GM21528 (cell line): ENCODE results near the gene LRP3.
"Not testable (repeated sequence)": the region's sequence is repeated elsewhere in the genome, so short reads cannot be mapped to it uniquely, and the experiment has no call there.

Experiments
- ATAC-seq: cut with Tn5 transposase; IDR thresholded peaks from one replicate; pipeline ENCODE4 v1.9.1; 2021; ENCODE audit warnings: mild to moderate bottlenecking, moderate library complexity; ENCODE audit not compliant: unreplicated experiment, low FRiP score

LRP3 gene

DNA sequence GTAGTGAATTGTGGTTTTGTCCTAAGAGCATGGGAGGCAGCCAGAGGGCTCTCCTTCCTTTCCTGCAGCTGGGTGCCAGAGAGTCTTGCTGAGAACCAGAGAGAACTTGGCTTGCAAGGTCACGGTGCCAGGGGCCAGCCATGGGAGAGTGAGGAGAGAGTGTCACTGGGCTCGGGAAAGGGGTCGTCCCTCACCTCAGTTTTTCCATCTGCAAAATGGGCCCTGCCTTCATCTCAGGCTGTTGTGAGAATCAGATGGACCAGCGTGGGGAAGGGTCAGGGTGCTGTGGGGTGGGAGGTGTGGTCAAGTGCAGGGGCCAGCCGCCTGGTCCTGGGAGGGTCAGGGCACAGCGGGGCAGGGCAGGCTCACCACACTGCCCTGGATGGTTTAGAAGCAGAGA, 7.3 kb downstream of the LRP3 start:
- no peak for ATAC-seq

GRCh38 chr19:33201886-33202545, 7.9 kb downstream of the LRP3 start:
- no peak for ATAC-seq

GRCh38 chr19:33202546-33203507, 8.7 kb downstream of the LRP3 start:
- no peak for ATAC-seq

GRCh38 chr19:33203529-33203928, 9.4 kb downstream of the LRP3 start:
- ATAC-seq = no peak

- no peak for ATAC-seq
Observed at GRCh38 chr19:33204136-33204973, 10.2 kb downstream of the LRP3 start.

GRCh38 chr19:33205110-33205509, 11.0 kb downstream of the LRP3 start:
- ATAC-seq = no peak

DNA sequence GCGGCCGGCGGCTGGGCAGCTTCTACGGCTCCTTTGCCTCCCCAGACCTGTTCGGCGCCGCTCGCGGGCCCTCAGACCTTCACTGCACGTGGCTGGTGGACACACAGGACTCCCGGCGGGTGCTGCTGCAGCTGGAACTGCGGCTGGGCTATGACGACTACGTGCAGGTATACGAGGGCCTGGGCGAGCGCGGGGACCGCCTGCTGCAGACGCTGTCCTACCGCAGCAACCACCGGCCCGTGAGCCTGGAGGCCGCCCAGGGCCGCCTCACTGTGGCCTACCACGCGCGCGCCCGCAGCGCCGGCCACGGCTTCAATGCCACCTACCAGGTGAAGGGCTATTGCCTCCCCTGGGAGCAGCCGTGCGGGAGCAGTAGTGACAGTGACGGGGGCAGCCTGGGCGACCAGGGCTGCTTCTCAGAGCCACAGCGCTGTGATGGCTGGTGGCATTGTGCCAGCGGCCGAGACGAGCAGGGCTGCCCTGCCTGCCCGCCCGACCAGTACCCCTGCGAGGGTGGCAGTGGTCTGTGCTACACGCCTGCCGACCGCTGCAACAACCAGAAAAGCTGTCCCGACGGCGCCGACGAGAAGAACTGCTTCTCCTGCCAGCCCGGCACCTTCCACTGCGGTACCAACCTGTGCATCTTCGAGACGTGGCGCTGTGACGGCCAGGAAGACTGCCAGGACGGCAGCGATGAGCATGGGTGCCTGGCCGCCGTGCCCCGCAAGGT, 11.6 kb downstream of the LRP3 start:
- ATAC-seq = no peak

- no peak for ATAC-seq
Observed at GRCh38 chr19:33206261-33207039, 12.3 kb downstream of the LRP3 start.

- ATAC-seq = no peak
Observed at GRCh38 chr19:33207040-33207620, 13.0 kb downstream of the LRP3 start.

- no peak for ATAC-seq
Observed at GRCh38 chr19:33207903-33208302, 13.8 kb downstream of the LRP3 start.

- no peak for ATAC-seq
Observed at GRCh38 chr19:33208371-33208895, 14.3 kb downstream of the LRP3 start.

- ATAC-seq = no peak
Observed at GRCh38 chr19:33208904-33209849, 15.0 kb downstream of the LRP3 start.

DNA sequence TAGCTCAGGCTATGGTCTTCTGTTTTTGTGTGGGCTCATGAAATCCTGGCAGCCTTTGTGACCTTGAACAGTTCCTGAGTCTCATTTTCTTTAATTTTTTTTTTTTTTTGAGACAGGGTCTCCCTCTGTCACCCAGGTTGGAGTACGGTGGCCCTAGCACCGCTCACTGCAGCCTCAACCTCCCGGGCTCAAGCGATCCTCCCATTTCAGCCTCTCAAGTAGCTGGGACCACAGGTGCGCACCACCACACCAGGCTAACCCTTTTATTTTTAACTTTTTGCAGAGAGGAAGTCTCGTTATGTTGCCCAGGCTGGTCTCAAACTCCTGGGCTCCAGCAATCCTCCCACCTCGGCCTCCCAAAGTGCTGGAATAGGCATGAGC, 15.7 kb downstream of the LRP3 start:
- not testable (repeated sequence) for ATAC-seq

DNA sequence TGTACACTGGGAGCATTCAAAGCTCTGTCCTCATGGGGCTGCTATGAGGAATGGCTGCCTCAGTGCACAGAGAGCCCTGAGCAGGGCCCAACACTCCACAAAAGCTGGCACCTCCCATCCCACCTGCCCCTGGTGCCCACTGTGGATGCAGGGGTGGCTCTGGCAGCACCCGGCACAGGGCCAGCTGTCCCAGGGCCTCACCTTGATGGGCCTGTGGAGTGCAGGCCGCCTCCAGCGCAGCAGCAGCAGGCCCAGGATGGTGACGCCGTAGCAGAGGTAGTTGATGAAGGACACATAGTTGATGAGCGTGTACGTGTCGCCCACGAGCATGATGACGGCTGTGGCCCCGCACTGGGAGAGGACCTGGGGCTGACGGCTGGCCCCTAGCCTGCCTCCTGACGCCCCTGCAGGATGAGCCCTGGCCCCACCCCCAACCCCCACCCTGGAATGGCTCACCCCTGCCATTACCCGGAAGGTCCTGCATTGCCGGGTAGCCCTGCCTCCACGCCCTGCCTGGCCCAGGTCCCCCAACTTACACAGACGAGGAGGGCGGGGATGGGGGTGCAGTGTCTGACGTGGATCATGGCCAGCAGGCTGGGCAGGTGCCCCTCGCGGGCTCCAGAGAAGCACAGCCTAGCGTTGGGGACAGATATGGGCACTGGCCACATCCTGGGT, 16.3 kb downstream of the LRP3 start:
- ATAC-seq = no peak

GRCh38 chr19:33211794-33212435, 17.8 kb downstream of the LRP3 start:
- ATAC-seq = no peak

- ATAC-seq = no peak
Observed at GRCh38 chr19:33212436-33213172, 18.5 kb downstream of the LRP3 start.
